GM21447 (cell line): ENCODE data around the gene LILRA6.
"Not testable (repeated sequence)": the region's sequence is repeated elsewhere in the genome, so short reads cannot be mapped to it uniquely, and the experiment has no call there.

Source experiments
- ATAC-seq: cut with Tn5 transposase; IDR thresholded peaks from one replicate; pipeline ENCODE4 v1.9.1; 2021; ENCODE audit not compliant: unreplicated experiment

Gene LILRA6

DNA sequence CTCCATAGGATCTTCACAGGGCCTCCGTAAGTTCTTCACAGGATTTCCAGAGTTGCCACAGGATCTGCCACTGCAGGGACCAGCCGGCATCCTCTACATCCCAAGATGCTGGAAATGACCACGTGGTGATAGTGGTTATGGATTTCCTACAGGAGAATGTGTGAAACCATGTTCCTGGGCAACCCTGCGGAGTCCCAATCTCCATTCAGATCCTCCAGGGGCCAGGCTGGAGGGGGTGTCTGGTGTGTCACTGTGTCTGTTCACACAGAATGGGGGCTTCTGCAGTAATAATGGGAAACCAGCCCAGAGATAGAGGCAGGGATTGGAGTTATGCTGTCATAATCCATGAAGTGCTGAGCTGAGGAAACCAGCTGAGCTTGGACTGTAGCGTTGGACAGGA, 8.6 kb downstream of the LILRA6 start:
- no peak for ATAC-seq

DNA sequence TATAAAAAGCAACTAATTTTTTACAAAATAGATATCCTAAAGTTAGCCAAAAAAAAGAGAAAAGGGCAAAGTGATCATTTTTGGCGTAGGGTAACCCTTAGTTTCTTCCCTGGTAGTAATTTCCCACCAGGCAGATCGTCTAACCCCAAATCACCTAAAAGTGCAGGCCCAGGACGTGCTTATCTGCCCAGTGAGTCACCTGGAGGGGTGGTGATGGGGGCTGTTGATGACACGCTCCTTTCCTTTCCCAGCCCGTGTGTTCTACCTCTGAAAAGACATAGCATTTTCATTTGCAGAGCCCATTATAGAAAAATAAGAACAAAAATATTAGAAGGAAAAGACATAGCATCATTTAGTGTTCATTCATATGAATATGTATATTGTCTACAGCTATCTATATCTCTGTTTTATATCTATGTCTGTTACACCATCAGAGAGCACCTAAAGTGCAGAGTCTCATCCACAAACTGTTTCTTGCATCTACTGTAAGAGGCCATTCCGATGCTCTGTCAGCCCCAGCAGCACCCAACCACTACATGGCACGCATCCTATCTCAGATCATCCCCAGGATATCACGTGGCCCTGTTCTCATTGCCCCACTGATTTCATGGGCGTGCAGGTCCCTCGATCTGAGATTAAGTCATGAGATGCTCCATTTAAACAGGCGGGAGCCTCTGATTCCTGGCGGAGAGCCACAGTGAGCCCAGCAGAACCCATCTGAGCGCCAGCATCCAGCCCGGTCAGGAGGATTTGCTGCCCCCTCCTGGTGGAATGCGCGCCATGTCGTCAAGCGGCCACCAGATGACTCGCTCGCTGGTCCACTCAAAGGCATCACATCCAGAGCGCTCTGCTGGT, 11.3 kb downstream of the LILRA6 start:
- ATAC-seq = peak; percentile 65

DNA sequence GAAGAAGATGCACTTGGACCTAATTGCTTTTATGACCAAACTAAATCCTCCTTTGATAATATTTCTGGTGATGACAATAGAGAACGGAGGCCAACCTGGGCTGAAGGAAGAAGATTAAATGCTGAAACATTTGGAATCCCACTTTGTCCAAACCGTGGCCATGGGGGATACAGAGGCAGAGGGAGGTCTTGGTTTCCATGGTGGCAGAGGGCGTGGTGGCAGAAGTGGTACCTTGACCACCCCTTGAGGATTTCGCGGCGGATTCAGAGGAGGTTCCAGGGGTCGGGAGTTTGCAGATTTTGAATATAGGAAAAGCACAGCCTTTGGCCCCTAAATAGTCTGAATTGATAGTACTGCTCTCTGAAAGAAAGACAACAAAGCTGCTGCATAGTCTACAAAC, 12.6 kb downstream of the LILRA6 start:
- no peak for ATAC-seq

DNA sequence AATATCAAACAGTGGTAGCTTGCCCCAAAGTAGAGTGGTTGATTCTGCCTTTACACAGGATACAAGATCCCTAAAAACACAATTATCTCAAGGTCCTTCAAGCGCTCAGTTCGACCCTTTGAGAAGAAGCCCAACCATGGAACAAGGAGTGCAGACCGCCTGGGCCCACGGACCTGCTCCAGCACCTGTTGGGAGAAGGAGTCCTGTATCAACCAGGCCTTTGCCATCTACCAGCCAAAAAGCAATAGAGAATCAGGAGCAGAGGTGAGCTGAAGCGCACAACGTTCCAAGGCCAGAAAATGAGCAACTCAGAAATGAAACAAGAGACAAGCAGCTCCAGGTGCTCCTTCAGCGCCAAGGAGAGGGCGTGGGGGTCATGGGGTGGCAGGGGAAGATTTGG, 13.4 kb downstream of the LILRA6 start:
- ATAC-seq = no peak

DNA sequence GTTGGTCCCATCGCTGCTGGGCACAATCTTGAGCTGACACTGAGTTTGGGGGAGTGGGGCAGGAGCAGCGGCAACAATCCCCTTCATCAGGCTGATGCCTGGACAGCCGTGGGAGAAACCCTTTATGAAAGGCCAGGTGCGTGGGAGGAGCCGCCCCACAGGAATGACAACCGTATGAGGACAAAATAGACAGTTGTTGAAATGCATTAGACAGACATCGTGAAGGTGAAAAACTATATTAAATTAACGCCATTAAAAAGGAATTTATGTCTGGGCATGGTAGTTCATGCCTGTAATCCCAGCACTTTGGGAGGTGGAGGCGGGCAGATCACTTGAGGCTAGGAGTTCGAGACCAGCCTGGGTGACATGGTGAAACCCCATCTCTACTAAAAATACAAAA, 18.0 kb downstream of the LILRA6 start:
- not testable (repeated sequence) for ATAC-seq

DNA sequence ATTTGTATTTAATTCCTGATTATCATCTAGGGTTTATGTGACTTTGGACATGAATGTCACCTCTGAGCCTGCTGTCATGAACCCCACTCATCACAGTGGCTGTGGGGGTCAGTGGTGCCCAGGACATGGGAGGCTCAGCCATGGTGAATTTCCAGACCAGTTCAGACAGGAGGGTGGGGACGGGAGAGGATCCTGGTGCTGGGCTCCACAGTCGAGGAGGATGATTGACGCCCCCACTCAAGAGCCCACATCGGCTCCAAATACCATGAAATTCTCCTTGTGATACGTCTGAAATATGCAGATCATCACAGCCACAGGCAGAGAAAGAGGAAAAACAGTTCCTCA, 18.7 kb downstream of the LILRA6 start:
- ATAC-seq = not testable (repeated sequence)

DNA sequence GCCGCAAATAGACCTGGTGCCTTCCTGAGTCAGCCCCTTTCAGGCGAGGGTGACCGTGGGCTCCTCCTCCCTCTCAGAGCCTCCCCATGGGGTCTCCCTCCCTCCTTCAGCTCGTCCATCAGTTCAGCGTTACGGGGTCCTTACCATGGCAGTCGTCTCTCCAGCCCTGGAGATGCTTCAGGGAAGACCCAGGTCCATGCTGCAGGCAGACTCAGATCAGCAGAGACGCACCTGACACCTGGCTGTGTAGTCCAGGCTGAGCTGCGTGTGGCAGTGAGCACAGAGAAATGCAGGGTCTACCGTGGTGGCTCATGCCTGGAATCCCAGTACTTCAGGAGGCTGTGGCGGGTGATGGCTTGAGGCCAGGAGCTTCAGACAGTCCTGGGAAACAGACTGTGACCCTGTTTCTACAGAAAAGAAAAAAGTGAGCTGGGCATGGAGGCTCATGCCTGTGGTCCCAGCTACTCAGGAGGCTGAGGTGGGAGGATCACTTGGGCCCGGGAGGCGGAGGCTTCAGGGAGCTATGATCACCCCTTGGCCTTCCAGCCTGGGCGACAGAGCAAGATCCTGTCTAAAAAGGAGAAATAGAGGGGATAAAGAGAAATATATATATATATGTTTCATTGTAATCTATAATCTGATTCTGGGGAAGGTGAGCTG, 19.2 kb downstream of the LILRA6 start:
- not testable (repeated sequence) for ATAC-seq

DNA sequence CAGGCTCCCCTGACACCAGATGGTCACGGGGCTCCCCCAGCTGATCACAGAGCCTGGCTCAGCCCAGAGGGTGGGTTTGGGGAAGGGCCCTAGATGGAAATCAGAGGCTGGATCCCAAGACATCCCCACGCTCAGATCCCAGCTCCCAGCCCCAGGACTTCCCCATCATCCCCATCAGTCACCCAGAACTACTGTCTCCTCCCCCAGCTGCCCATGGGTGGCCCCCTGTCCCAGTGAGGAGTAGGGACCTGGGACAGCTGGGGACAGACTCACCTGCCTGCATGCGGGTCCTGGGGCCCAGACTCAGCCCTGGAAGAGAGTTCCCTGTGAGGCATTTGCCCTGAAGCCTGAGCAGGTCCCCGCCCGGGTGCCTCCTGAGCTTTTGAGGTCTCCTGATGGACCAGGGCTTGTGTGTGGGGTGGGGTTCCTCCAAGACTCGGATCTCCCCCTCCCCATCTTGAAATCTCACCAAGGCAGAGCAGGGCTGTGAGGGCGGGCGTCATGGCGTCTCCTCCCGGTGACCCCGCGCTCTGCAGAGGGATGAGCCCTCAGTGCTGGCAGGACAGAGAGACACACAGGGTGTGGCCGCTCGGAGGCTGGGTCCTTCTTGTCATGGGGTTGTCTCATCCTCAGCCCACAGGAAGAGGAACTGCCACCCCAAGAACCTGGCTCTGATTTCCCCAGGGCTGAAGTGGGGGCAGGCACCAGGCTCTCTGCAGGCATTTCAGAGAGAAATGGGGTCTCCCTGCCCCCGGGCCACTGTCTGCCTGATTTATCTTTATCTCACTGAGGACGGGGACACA, 19.9 kb downstream of the LILRA6 start, which contains the start of gene LILRB3:
Gene LILRB3 (minus strand): TSS at position 534 of the 803 bp plus-strand sequence. CDS start 31 bp downstream, at position 503.
- ATAC-seq = not testable (repeated sequence)

DNA sequence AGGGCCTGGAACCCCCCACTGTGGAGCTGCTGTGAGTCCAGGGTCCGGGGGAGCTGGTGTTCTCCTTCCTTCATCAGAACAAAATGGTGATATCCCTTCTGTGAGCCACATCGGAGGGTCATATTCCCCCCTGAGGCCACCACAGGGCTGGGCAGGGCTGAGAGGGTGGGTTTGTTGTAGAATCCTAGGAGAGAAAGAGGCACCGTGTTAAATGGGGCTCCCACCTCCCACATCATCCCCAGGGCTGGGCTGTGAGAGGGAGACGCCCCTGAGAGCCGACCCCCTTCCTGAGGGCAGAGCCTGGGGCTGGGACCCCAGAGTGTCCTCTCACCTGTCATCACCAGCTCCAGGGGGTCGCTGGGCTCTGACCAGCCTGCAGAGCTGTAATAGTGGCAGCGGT, 20.6 kb downstream of the LILRA6 start:
- not testable (repeated sequence) for ATAC-seq

DNA sequence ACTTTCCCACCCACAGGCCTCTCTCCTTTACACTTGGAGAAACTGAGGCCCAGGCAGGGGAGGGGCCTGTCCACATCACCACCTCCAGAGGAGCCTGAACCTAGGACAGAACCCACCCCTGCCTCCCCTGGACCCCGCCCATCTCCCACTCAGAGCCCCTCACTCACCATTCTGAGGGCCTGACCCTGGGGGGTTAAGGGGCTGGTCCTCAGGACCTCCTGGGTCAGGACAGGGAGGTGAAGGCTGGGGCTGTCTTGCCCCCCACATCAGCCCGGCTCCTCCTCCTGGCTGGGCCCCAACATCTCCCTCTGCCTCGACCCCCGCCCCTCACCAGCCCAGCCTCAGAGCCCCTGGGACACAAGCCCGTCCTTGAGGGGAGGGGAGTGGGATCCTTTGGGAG, 22.9 kb downstream of the LILRA6 start:
- not testable (repeated sequence) for ATAC-seq

DNA sequence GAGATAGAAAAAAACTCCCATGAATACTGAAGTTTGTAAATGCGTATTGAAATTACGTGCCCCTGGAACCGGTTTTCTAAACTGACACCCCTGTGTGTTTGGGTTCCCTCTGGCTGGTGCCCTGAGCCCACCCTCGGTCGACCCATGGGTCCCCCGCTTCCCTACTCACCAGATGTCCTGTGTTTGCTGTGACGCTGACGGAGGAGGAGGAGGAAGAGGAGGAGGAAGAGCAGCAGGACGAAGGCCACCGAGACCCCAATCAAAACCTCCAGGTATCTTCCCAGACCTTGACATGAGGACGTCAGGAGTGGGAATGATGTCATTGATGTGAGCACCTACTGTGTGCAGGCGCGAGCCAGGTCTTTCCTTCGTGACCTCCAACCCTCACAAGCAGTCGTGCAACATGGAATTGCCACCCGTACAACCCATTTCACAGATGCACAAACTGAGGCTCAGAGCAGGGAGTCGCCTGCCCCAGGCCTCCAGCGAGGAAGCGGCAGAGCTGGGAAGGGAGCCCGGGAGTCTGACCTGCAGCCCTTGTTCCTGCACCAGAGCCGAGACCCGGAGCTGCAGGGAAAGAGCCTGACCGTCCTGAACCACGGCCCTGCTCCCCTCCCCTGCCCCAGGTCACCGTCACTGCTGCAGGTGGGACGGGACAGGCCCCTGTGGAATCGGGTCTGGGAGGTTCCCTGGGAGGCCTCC, 23.5 kb downstream of the LILRA6 start:
- no peak for ATAC-seq

DNA sequence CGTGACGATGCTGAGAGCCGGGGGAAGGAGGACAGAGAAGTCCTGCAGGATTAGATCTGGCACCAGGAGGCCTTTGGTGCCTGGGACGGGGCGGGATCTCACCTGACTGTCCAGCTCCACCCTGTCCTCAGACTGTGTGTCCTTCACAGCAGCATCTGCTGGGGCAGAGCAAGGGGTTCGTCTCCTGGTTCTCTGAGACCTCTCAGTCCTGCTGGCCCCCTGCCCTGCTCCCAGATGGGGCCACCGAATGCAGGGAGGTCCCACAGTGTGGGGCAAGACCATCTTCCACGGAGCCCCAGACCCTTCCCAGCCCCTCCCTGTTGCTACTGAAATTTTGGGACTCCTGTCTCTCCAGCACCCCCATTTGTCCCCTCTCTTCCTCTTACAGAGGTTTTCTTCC, 24.3 kb downstream of the LILRA6 start:
- no peak for ATAC-seq

DNA sequence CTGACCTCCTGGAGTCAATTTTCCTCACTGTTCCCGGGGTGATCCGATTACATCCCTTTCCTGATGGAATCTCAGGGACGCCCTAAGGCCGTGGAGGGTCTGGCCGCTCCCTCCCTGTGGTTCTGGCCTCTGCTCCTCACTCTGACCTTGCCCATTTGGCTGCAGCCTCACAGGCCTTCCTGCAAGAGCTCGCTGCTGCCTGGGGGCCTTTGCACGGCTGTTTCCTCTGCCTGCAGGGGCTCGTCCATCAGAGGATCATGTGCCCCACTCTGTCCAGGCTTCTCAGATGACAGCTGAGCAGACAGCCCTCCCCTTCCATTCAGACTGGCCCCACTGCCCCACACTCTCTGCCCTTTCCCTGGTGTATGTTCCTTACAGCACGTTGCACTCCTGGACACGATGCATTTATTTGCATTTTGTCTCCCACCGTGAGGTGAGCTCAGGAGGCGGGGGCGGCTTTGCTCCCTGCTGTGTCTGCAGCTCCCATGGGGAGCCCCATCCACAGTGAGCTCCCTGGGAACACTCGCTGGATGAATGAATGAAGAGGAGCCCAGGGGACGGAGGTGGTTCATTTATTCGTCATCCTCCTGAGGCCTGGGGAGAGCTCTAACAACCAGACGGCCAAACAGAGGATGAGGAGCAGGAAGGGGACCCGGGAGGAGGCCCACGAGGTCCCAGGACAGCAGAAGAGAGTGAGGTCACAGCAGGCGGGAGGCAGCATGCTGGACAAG, 24.9 kb downstream of the LILRA6 start:
- ATAC-seq = not testable (repeated sequence)

DNA sequence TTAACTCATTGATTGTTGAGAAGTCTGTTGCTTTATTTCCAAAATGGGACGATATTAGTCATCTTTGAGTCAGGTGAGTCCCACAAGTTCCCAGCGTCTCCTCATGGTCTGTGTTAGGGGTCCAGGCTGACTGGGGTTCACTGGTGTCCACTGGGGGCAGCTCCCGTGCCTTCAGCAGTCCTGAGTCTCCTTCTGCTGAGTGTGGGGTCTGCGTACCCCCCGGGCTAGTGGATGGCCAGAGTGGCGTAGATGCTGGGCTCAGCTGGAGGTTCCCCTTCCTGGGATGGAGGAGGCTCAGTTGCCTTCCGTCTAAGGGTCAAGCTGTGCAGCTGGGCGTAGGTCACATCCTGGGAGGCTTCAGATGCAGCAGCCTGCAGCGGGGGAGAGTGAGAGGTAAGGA, 25.7 kb downstream of the LILRA6 start:
- ATAC-seq = no peak

DNA sequence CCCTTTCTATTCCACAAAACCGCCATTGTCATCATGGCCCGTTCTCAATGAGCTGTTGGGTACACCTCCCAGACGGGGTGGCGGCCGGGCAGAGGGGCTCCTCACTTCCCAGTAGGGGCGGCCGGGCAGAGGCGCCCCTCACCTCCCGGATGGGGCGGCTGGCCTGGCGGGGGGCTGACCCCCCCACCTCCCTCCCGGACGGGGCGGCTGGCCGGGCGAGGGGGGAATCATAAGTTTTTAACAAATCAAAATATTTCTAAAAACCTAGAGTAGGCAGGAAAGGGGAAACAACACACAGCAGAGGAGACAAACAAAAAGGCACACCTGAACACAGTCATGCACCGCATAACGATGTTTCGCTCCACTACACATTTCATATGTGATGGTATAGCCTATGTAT, 27.9 kb downstream of the LILRA6 start:
- not testable (repeated sequence) for ATAC-seq

DNA sequence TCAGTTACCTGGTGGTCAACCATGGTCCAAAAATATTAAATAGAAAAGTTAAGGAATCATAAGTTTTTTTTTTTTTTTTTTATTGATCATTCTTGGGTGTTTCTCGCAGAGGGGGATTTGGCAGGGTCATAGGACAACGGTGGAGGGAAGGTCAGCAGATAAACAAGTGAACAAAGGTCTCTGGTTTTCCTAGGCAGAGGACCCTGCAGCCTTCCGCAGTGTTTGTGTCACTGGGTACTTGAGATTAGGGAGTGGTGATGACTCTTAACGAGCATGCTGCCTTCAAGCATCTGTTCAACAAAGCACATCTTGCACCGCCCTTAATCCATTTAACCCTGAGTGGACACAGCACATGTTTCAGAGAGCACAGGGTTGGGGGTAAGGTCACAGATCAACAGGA, 28.4 kb downstream of the LILRA6 start:
- ATAC-seq = not testable (repeated sequence)

DNA sequence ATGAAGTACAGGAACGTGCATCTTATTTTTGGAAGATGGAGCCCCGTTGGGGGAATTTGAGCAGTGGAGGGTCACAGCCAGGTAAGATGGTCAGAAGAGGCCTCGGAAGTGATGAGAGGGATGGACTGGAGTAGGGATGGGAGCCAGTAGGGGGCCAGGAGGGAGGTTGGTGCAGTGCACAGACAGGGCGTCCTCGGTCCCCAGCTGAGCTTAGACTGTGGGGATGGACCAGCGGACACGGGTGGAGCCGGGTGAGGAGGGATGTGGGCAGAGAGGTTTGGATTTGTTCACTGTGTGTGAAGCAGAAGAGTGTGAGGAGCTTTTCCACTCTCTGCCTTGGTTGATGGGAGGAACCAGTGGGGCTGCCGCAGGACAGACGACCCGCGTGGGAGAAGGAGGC, 31.4 kb downstream of the LILRA6 start:
- ATAC-seq = no peak

DNA sequence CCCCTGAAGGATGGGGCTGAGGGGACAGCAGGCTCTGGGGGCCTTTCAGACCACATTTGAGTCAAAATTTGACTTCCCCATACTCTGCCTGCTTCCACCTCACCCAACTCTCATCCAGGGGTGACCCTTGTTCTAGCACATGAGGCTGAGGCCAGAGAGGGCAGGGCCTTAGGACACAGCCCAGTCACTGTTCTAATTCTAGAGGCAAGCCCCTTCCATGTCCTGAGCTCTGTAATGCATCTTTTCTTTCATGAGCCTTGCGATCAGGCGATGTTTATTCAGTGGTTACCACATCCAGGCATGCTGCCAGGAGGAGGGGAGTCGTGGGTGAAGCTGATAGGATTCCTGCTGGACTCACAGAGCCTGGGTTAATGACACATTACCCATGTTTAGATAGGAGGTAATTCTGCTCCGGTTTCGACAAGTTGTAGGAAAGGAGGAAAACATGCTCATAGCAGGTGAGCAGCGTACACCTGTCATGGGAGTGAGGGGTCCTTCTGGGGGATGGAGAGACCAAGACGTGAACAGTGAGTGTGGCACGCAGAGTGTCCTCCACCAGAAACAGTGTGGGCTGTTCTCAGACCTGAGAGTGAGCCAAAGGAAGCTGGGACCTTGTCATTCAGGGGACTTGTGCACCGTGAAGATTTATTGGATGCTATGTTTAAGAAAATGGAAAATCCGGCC, 32.6 kb downstream of the LILRA6 start:
- no peak for ATAC-seq

DNA sequence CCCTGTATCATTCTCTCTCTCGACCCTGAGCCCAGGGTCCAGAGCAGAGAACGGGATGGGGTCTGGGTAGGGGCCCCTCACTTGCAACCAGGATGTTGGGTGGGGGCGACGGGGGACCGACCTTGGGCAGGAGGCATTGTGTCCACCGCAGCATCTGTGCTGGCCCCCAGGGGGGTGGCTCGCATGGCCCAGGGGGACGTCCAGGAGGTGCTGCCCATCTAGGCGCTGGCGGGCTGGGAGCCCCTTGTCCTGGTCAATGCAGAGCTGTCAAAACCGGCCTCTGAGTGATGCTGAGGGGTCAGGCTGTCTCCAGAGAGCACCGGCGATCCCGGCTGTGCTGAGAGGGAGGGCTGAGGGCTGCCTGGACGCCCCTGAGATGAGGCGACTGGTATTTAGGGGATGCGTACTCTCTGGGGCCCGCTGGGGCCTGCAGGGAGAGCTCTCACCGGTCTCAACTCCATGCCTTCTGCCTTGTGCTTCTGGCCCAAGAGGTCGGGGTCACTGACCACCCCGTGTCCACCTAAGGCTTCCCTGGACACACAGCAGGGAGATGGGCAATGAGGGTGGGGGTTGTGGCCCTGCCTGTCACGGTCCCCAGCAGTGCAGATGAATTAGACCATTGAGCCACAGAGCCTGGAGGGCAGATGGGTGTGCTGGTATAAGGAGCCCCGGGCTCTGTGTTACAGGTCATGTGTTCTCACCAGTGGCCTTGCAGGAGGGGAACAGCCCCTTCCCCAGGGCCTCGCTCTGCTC, 33.4 kb downstream of the LILRA6 start:
- ATAC-seq = no peak
